ENCODE results near the gene IRS1.

GRCh38 chr2:226800941-226801784 is 1.5 kb upstream of the IRS1 start:
- TF ChIP-seq ZNF274 (IDR thresholded peaks at IDR 0.05; ENCODE audit: low read depth, low read length) = no peak
- TF ChIP-seq YY1 (IDR thresholded peaks at IDR 0.05; ENCODE audit: insufficient read depth, insufficient read length) = no peak
- TF ChIP-seq SUZ12 (IDR thresholded peaks at IDR 0.05; ENCODE audit: extremely low read depth, insufficient read depth, insufficient read length) = no peak
